Endometrium (tissue), 2 donors: Measurements from ENCODE around the gene OR11L1.

Experiments
- FAIRE-seq: peaks from 2 replicates; lab custom pipeline; 2012; peaks lifted over from hg19 to GRCh38; lab: Jason Lieb, UNC
- donor health status: control.
- donor health status: control.

Gene OR11L1, protein sequence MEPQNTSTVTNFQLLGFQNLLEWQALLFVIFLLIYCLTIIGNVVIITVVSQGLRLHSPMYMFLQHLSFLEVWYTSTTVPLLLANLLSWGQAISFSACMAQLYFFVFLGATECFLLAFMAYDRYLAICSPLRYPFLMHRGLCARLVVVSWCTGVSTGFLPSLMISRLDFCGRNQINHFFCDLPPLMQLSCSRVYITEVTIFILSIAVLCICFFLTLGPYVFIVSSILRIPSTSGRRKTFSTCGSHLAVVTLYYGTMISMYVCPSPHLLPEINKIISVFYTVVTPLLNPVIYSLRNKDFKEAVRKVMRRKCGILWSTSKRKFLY

DNA sequence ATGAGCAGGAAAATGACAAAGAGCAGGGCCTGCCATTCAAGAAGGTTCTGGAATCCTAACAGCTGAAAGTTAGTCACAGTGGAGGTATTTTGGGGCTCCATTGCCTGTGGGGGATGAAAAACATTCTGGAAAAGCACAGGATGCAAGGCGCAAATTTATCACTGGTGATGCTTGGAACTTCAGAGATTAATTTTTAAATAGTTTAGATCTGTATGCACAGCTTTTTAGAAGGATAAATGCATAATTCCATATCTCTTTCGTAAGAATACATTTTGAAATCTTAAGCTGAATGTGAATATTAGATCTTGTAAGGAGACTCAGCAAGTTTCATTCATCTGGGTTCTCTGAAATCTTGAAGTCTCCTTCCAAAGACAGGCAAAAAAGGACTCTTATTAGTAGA, at the start of gene OR11L1:
Gene OR11L1 (minus strand): TSS at position 101 of the 400 bp plus-strand sequence. CDS start 0 bp downstream, at position 101.
- no peak for FAIRE-seq

DNA sequence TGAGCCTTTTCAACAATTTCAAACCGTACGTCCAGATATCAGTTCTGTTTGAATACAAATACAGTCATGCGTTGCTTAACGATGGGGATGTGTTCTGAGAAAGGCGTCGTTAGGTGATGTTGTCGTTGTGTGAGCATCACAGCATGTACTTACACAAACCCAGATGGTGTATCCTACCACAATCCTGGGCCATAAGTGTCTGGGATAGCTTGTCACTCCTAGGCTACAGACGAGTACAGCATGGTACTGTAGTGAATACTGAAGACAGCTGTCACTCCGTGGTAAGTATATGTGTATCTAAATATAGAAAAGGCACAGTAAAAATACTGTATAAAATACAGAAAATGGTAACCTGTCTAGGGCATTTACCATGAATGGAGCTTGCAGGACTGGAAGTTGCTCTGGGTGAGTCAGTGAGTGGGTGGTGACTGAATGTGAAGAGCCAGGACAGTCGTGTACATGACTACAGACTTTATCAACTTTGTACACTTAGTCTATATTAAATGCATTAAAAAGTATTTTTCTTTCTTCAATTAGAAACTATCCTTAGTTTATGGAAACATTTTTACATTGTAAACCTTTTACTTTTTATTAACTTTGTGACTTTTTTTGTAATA, 43.2 kb upstream of the OR11L1 start:
- FAIRE-seq, result no peak

DNA sequence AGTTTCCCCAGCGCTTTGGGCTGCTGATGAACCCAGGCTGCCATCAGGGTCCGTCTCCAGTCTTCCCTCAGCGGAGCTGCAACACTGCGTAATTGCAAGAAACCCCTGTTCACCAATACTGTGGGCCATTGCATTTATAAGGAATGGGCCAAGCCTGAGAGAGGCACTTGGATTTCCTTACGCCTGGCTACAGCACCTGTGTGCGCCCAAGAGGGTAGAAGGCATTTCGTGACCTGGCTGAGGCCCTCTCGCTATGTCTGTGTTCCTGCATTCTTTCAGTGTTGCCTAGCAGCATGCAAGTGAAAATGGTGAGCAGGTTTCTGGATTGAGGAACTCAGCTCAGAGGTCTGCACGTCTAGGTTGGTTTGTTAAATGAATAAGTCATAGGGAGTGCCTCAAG, 41.6 kb upstream of the OR11L1 start:
- no peak for FAIRE-seq

DNA sequence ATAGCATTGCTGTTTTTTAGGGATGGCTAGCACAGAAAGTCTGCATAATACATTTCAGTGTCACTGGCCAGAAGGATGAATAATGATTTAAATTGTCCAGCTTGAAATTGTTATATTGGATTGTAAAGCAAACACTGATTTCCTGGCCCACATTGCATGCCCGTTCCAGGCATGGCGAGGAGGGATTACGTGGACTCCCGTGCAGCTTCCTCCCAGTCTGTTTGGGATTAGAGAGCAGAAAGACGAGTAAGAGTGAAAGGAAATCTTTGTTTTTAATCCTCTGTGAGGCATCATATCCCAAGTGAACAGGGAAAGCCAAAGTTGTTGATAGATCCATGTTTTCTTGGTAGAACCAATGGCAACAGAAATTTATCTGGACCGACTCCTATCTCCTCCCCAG, 23.7 kb upstream of the OR11L1 start:
- no peak for FAIRE-seq

DNA sequence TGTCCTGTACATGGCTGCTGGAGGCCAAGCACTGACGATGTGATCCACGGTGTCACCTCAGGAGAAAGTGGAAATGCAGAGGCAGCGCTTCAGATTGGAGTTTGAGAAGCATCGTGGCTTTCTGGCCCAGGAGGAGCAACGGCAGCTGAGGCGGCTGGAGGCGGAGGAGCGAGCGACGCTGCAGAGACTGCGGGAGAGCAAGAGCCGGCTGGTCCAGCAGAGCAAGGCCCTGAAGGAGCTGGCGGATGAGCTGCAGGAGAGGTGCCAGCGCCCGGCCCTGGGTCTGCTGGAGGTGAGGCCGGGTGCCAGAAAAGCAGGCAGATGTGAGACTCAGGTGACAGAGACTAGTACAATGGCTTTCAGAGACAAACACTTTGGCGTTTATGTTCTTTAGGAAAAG, 22.9 kb upstream of the OR11L1 start:
- FAIRE-seq, result no peak

DNA sequence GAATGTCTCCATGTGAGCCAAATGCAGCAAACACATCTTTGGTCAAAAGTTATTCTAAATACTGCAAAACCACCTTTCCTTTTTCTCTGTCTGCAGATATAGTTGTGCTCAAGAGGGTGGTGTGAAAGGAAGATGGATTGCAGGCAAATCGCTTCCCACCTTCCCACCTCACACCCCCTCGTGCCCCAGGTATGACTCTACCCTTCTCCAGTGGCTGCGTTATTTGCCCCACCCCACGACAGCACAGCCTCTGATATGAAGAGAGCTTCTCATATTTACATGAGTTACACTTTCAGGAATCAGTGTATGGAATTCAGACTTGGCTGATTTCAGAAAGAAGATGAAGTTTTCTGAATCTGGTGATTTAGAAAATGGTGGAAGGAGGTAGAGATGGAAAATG, 21.1 kb upstream of the OR11L1 start:
- FAIRE-seq, result no peak

DNA sequence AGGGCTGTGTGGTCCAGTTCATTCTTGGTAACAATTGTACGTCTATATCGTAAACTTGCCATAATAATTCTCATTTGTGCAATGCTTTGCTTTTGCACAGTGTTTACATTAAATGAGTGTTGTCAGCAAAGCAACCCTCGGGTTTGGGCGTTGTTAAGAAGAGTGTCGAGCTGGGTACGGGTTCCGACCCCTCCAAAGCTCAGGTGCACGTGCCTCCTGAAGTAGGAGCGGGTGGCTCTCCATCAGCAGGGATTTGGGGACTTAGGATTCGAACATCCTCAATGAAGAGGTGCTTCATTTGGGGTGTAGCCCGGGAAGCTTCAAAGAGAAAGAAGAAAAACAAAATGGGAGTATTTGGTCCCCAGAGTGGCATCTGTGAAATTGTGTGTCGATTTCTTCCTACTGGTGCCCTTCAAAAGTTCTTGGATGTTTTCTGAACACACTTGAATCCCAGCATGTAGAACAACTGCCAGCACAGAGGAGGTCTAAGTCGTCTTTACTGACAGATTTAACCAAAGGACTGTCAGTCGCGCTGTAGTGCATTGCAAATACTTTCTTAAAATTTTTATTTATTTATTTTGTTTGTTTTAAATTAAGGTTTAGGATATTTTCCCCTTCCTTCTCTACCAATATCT, 16.4 kb upstream of the OR11L1 start:
- FAIRE-seq, result no peak

DNA sequence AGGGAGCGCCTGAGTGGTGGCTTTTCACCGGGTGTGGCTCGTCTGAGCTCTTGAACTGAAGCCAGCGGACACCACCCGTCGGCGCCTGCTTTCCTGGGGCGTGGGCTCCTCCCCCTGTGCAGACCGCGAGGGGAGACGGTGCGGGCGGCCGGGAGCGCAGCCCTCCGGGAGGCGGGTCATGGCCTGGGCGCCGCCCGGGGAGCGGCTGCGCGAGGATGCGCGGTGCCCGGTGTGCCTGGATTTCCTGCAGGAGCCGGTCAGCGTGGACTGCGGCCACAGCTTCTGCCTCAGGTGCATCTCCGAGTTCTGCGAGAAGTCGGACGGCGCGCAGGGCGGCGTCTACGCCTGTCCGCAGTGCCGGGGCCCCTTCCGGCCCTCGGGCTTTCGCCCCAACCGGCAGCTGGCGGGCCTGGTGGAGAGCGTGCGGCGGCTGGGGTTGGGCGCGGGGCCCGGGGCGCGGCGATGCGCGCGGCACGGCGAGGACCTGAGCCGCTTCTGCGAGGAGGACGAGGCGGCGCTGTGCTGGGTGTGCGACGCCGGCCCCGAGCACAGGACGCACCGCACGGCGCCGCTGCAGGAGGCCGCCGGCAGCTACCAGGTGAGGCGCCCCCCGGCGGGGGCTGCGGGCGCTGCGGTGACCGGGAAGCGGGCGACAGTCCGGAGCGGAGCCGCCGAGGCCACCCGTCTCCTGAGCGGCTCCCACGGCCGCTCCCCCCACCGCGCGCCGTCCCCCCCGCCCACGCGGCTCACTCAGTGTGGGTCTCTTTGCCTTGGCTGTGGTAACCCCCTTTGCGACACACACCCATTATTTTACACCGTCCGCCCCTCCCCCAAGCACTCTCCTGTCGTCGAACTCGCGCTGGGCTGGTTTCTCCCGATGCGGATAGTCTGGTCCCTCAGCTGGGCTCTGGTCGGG, 15.6 kb upstream of the OR11L1 start, which contains the start of gene TRIM58:
Gene TRIM58 (plus strand): TSS at position 119 of the 916 bp plus-strand sequence. CDS start 60 bp downstream, at position 179.
- no peak for FAIRE-seq

DNA sequence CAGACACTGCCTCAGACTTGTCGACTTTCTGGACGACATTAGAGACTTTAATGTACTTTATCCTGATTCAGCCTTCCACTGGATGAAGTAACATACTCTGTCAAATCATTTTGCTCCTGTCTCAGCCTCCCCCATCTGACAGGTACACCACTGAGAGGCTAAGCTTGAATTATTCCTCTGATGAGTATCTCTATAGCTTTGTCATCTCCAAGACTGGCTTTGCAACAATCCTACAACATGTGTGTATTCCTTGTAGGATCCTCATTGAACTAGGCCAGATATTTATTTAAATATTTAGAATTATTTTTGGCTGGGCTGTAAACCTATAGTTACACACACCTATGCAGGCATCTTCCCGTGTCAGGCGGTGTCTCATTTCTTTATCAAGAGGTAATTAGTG, 14.2 kb upstream of the OR11L1 start:
- no peak for FAIRE-seq

DNA sequence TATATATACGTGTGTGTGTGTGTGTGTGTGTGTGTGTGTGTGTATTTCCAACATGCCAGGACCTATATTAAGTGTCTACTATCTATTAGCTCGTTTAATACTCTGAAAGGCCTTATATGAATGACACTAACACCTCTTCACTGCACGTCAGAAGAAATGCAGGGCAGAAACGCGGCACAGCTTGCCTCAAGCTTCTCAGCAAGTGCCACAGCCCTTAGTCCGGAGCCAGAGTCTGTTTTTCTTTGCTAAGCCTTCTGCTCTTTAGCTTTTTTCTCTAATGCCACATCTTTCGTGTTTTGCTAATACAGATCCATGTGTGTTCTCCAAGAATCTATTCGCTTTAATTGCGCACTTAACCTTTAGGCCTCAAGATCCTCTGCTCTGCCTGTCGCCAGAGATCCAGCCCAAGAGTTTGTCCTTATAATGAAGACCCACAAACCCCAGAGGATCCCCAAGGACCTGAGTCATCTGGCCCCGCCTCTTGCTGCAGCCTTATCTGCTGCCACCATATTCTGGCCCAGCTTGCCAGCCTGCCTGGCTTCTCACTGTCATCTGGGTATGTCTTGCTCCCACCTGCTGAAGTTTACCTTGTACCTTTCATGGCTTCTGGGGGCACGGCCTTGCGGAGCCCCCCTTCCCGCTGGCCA, 13.3 kb upstream of the OR11L1 start:
- no peak for FAIRE-seq

DNA sequence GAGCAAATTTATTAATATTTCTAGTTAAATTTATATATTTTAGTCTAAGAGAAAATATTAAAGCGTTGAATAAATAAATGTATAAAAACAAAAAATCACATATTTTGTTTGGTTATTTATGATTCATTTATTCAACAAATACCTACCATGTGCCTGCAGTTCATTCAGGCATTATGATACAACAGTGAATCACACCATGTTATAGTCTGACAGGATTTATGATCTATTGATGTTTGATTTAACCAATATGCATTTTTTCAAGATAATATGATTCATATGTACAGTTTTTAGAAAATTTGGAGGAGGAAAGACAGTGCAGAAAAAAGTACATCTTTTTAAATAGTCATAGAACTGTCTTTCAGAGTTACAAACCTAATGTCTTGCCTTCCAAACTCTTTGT, 7.9 kb upstream of the OR11L1 start:
- no peak for FAIRE-seq

DNA sequence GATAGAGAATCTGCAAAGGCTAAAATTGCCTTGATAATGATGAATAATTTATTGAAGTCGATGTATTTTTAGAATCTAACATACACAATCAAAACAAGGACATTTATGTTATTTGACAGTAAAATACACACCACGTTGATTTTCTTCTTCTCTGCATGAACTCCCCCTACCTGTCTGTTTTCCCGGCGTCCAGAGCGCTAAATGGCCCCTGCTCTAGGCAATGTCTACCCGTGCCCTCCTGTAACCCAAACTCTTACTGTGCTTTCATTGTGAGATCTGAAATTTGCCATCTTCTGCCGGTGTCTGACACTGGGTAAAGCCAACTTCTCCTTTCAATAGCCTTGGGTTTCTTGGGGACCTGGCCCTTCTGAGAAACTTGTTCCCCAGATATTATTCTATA, 6.7 kb upstream of the OR11L1 start:
- no peak for FAIRE-seq

DNA sequence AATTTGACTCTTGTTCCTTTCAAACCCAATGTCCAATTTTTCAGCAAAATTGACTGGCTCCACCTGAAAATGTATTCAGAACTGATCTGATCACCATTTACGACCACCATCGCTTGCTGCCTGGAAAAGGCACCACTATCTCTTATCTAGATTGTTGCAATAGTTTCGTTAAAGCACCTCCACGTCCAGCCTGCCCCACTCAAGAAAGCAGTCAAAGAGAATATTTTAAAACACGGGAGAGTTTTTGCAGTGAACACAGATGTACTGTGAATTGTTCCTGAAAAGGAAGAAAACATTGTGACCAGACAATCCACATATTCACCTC, 4.0 kb upstream of the OR11L1 start:
- no peak for FAIRE-seq

DNA sequence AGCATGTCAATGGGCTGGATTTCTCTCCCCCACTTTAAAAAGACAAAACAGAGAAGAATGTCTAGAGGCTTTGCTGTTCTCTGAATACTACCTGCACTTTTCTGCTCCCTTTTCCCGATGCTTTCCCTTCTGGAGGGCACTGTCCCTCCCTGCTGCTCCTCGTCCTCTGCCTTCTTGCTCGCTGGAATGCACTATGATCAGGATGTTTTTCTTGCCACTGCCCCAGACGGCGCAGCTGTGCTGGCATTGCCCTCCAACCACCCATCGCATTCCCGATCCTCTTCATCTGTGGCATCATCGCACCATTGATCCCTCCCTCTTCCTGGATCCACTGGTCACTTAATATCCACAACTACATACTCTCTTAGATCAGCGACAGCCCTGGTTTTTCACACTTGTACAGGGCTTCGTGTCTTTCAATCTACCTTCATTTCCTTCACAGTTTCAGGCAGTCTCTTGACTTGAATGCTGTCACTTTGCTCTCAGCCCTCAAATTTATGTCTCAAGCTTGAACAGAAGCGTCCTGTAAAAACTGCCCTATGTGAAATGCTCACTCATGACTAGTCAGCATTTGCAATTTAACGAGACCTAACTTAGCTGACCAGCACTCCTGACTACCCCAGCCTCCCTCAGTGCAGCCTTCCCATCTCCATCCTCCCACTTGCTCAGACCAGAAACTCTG, 3.5 kb upstream of the OR11L1 start:
- FAIRE-seq, result no peak

DNA sequence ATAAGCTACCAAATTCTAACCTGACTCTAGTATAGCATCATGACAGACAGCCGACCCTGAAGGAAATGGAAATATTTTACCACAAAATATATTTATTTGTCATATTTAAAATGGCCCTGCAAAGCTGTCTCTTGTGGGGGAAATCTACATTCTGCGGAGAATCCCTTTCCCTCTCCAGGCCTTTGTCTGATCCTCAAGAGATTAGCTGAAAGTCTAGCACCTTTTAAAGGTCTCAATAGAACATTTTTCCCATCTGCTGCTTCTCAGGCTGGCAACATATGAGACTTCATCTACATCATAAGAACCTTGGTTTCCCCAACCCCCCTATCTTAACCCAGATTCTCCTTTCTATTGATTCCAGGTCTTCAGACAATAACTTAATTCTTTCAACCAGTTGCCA, 1.7 kb upstream of the OR11L1 start:
- no peak for FAIRE-seq

DNA sequence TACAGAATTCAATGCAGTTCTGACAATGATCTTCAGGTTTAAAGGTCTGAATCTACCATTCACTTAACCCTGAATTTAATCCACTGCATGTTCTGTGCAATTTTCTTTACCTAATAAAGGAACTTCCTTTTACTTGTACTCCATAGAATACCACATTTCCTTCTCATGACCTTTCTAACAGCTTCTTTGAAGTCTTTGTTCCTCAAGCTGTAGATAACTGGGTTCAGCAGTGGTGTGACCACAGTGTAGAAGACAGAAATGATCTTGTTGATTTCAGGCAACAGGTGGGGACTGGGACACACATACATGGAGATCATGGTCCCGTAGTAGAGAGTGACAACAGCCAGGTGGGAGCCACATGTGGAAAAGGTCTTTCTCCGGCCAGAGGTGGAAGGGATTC, 878 bp downstream of the OR11L1 start:
- no peak for FAIRE-seq

DNA sequence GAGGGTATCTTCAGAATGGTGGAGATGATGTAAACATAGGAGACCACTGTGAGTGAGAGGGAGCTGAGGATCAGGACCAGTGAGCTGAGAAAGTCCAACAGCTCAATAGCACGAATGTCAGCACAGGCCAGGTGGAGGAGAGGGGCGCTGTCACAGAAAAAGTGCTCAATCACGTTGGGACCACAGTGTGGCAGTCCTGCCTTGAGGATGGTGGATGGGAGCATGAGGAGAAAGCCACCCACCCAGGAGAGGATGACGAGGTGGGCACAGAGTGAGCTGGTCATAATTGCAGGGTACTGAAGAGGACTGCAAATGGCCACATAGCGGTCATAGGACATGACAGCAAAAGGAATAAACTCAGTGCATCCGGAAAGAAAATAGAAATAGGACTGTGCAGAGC, 8.1 kb downstream of the OR11L1 start:
- no peak for FAIRE-seq

DNA sequence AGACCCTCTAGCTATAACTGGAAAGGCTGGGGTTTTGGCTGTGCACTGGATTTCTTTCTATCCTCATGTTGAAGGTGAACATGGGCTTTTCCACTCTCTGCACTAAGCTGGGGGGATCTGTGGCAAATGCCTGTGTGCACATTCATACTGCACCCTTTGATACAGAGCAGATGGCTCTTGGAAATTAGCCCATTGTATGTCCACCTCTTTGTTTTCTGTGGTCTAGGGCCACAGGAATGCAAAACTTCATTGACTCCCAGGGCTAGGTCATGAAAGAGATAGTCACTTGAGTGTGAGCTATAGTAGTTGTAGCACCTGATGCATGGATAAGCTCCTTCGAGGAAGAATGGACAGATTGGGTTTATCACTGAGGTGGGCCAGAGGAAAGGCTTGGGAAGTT, 12.0 kb downstream of the OR11L1 start:
- no peak for FAIRE-seq

DNA sequence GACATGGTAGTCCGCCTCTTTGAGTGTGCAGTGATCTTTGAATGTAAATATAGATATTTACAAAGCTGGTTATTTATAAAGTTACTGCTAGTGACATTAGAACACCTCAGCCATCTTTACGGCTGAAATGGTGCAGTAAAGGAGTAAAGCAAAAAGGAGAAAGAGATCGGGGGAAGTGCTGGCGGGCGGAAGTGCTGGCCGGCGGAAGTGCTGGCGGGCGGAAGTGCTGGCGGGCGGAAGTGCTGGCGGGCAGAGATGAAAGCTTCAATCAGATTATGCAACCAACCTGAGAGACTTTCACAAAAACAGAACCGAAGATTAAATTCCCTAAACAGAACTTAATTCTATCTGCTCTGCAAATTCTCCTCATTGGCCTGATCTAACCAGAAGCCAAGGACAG, 16.3 kb downstream of the OR11L1 start:
- FAIRE-seq, result no peak

DNA sequence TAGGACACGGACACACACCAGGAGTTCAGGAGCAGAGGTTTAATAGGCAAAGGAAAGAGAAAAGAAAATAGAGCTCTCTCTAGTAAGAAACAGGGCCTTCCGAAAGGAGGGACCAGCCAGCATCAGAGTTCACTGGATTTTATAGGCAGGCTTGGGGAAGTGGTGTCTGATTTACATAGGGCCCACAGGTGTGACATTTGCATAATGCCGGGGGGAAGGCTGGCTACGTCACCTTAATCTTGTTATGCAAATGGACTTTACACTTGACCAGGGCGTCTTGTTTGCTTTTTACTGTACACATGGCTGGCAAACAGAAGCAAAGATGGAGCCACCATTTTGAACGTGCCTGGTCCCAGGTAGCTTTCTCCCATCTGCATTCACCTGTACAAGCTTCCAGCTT, 17.7 kb downstream of the OR11L1 start, which contains the start of gene OR14A16:
Gene OR14A16 (minus strand): TSS at position 97 of the 400 bp plus-strand sequence. CDS start 8,390 bp downstream, outside the sequence.
- FAIRE-seq, result no peak

DNA sequence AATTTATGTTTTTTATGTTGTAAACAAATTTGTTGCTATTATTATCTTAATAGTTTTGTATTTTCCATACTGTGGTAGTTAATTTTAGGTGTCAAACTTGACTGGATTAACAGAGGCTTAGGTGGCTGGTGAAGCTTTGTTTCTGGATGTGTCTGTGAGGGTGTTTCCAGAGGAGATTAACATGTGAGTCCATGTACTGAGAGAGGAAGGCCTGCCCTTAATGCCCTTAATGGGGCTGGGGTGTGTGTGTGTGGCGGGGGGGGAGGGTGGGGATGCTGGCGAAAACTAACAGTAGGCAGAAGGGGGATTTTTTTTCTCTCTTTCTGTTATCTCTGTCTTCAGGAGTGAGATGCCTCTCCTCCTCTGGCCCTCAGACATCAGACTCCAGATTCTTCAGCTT, 19.6 kb downstream of the OR11L1 start:
- no peak for FAIRE-seq
